HG03196 (cell line): ENCODE results near the gene DDOST.
"Not testable (repeated sequence)": the region's sequence is repeated elsewhere in the genome, so short reads cannot be mapped to it uniquely, and the experiment has no call there.

Experiments
- ATAC-seq: cut with Tn5 transposase; IDR thresholded peaks from one replicate; pipeline ENCODE4 v1.9.1; 2021; ENCODE audit not compliant: unreplicated experiment

Gene DDOST

DNA sequence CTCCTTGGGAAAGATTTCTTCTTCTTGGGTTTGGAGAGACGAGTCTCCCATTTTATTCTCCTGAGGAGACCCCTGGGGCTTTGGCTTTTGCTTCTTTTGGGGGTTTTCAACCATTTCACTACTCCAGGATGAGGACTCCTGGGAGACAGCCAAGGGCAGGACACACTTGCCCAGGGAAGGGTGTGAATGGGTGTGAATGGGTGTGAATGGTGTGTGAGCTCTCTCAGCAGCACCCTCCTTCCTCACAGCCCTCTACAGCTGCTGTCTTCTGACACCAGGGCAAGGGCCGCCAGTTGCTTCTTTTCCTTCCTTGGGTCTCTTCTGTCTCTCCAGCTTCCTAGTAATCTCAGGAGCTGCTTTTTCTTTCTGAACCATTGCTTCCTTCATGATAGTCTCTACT is 32.5 kb upstream of the DDOST start:
- no peak for ATAC-seq

DNA sequence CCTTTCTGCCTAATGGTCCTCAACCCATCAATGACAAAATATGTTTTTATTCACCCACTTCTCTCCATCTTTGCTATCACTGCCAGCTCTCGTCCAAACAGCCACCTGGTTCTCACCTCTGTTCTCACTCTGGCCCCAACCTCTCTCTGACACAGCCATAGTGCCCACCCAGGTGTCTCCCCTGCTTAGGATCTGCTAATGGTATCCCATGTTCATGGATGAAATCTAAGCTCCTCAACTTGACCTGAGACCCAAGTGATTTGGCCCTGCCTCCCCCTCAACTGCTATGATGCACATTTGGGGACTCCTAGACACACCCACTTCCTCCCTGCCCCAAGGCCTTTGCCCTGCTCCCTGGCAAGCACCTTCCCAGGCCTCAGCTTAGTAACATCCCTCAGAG is 30.7 kb upstream of the DDOST start:
- ATAC-seq: no peak

DNA sequence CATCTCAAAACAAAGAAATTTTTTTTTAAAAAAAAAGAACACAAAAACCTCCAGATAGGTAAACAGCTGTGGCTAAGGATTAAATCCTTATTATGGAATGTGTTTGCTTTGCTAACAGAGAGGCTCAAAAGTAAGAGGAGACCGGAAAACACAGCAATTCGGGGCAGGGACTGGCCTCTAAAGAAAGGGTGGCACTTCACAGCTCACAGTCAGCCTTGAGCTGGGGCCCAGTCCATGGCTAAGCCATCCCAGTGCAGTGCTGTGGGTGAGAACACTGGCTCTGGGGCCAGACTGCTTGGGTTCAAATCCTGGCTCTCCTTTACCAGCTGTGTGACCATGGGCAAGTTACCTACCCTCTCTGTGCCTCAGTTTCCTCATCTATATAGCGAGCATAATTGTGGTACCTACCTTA is 28.5 kb upstream of the DDOST start:
- ATAC-seq: no peak

DNA sequence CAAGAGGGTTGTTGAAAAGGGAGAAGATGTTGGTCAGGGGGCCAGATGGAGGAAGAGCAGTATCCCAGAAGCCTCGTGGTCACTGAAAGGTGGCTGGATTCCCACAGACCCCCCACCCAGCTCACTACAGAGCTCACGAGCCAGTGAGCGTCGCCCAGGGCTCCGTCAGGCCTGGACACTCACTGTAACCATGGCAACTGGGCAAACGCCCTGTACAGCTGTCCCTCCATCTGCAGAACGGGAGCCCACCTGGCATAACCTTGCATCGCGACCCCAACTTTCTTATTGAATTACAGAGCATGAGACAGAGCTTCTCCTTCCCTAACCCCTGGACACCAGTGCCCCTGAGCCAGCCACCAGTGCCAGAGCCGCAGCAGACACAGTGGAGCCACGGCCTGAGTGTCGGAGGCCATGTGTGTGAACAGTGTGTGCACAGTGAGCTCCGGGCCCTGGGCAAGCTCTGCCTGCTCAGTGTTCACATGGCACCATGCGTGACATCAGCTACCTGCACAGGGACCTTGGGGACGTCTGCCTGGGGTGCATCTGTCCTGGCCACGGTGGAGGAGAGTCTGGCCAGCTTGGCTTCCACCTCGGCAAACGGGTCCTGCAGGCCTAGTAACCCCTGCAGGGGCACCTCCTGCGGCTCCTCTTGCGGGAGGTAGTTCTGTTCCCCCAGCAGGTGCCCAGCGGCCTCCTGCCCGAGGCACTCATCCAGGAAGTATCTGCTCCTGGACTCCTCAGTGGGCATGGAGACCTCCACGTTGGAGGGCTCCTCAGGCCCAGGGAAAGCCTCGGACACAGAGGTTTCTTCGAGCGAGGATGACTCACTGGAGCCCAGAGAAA is 25.9 kb upstream of the DDOST start:
- ATAC-seq: no peak

DNA sequence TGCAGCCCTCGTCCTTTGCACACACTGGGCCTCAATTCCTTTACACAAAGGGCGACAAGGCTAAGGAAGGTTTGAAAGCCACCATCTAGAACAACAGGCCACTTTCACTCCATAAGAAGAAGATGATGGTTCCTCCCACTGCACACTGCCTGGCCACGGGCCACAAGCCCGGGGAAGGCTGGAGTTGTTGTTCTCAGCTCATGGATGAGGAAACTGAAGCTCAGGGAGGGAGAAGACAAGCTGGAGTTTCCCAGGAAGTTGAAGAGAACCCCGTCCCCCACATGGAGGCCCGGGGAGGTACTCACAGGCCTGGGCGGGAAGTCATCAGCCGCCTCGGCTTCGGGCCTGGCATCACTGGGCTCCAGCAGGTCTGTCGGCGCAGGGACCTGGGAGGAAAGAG is 24.6 kb upstream of the DDOST start:
- ATAC-seq: no peak

DNA sequence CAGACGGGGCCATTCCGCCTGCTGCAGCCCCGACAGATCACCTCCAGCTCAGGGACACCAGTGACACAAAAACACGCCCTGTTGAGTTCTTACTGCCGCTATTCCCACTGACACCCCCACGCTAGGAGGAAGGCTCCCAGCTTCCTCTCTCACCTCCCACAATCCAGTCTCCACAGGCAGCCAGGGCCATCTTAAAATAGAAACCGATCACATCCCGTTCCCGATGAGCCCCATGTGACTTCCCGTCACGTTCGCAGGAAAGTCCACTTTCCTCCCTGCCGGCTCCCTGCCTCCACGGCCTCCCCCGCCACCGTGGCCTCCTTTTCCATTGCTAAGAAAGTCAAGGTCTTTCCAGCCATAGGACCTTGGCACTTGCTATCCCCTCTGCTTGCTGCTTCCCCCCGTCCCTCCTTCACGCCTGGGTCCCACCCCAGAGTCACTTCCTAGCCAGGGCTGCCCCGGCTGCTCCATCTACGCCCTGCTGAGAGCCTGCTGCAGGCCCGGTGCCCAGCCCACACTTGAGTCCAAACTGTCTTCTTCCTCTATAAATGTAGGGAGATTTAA is 24.0 kb upstream of the DDOST start:
- no peak for ATAC-seq

DNA sequence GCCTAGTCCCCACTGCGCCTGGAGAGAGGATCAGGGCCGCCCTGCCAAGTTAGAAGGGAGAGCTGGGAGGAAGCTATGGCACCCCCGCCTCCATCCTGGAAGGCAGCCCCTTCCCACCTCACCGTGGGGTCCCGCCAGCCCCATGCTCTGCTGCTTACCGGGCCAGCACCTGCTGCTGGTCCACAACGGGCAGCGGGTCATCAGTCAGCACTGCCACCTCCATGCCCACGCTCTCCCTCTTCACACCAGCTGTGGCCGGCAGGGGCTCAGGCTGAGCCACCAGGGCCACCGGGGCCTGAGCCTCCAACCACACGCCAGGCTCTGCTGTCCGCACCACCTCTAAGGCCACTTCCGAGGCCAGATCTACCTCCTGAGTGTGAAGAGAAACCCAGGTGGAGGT is 23.5 kb upstream of the DDOST start:
- no peak for ATAC-seq

DNA sequence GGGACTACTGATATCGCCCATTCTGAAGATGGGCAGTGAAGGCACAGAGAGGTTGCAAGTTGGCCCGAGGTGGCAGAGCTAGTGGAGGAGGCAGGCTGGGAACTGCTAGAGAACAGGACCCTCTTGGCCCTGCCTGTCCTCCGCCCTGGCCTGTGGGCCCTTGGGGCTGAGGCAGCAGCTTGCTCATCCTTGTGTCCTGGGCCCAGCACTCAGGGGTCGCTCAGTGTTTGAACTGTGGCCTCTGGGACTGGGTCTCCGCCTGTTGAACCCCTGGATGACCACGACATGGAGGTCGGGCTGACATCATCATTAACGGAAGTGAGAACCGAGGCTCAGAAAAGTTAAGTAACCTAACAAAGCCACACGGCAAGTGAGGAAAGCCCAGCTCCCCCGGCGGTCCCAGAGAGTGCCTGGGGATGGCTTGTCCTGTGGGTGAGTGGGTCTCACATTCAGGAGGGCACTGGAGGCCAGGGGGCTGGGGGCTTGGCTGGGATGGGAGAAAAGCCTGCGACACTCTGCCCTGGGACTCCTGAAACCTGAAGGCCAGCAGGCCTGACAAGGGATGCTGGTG is 23.0 kb upstream of the DDOST start:
- no peak for ATAC-seq

DNA sequence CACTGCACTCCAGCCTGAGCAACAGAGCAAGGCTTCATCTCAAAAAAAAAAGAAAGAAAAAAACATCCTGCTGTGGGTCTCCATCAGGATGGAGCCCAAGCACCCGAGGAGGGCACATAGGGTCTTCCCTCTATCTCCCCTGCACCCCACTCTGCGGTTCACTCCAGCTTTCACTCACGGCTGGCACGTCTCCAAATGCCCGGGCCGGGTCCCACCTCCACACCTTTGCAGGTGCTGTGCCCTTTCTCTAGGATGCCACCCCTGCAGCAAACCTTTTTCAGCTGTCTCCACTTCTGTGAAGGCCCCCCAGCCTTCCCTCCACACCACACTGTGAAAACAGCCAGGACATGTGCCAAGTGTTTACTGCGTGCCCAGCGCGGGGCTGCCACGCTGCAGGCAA is 22.4 kb upstream of the DDOST start:
- ATAC-seq: no peak

DNA sequence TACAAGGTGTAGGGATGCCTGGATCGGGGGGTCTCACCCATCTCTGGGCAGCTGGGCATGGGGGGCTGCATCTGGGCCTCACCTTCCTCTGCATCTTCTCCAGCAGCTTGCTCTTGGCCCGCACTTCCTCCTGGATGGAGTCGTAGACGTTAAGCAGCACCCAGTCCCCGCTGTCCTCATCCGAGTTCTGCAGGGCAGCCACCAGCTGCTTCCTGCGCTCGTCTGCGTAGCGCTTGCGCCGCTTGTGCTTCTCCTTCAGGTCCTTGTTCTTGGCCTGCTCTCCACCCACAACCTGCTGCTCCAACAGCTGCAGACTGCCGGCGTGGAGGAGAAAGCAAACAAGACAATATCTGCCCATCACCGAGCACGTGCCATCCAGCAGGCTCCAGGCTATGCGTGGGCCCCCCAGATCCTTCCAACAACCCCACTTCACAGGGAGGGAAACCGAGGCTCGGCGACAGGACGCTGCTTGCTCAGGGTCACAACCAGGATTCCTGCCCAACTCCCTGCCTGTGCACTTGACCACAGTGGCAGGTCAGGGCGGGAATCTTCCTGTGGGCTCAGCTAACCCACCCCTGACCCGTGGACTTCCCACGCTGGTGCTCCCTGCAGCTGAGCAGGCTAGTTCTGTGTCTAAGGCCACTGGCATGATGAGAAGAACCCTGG is 21.5 kb upstream of the DDOST start:
- ATAC-seq: no peak

DNA sequence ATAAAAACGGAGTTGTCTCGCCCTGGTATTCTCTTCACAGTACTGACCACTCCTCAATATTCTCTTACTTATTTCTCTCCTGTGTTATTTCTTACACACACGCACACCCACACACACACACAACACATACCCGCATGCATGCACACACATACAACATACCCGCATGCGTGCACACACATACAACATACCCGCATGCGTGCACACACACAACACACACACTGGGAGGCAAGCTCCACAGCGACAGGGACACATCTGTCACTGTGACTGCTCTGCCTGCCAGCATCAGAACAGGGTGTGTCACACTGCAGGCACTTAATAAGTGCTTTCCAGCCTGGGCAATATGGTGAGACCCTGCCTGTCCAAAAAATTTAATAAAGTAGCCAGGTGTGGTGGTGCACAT is 20.8 kb upstream of the DDOST start:
- ATAC-seq: no peak

DNA sequence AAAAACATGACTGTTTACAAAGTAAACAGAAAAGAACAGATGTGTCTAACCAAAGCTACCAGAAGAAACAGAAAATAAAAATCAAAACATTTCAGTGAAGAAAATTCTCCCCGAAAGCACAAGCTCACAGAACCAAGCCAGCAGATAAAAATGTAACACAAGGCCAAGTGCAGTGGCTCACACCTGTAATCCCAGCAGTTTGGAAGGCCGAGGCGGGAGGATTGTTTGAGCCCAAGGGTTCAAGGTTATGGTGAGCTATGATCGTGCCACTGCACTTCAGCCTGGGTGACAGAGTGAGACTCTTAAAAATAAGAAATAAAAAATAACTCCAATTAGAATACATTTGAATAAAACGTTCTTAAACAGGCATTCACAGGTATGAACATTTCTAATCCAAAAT is 19.1 kb upstream of the DDOST start:
- no peak for ATAC-seq

DNA sequence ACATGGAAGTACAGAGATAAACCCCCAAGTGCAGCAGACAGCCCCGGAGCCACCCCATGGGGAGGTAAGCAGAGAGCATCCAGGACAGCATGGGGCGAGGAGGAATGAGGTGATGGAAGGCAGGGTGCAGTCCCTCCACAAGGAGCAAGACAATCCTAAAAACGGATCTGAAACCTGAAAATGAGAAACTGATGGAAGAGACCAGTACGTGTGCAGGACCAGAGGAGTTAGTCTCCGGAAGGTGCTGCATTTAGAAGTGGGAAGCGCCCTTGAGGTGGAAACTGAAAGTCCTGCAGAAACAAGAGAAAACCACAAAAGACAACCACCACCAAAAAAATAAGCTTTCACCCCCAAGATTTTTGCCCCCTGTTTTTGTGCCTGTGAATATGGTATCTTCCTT is 17.4 kb upstream of the DDOST start:
- ATAC-seq: no peak

DNA sequence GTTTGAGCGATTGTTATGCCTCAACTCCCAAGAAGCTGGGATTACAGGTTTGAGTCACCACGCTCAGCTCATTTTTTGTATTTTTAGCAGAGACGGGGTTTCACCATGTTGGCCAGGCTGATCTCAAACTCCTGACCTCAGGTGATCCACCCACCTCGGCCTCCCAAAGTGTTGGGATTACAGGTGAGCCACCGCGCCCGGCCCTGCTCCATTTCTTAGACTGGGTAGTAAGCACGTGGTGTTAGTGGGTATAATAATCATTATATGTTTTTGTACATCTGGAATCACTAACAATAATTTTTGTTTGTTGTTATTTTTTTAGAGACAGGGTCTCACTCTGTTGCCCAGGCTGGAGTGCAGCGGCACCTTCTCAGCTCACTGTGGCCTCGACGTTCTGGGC is 12.5 kb upstream of the DDOST start:
- not testable (repeated sequence) for ATAC-seq

DNA sequence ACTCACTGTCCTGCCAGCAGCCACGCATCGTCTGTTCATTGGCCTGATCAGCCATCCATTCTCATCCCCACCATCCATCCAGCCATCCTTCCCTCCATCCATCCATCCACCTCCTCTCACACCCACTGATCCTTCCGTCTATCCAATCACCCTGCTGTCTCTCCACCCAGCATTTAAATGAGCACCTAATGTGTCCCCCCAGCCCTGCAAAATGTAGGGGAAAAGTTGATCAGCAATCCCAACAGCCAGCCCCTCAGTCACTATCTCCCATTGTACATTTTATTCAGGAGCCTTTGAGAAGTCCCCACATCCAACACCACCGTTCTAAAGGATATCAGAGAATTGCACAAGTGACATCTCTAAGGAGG is 11.1 kb upstream of the DDOST start:
- no peak for ATAC-seq

DNA sequence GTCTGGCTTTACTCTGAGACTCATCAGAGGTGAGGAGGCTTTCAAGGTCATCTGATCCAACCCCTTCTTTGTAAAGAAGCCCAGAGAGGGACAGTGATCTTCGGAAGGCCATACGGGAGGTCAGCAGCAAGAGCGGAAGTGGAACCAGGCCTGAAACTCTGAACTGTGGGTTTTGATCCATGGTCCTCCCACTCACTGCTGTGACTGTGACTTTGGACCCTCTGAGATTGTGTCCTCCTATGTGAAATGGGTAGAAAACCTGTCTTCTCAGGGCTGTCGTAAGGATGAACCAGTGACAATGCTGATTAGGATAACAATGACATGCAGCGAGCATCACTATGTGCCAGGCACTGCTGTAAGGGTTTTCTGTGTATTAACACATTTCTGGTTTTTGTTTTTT is 9.8 kb upstream of the DDOST start:
- ATAC-seq: no peak

DNA sequence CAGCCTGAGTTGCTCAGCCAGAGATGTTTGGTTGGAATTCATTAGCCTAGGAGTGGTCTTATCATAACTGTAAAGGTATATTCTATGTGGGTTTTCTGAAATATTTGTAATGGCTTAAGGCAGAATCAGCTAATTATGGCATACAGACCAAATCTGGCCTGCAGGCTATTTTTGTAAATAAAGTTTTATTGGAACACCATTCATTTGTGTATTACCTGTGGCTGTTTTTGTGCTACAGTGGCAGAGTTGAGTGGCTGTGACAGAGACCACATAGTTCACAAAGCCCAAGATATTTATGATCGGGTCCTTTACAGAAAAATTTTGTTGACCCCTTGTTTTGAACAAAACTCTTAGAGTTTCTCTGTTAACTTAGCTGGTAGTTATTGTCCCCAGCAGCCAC is 7.4 kb upstream of the DDOST start:
- ATAC-seq: no peak

DNA sequence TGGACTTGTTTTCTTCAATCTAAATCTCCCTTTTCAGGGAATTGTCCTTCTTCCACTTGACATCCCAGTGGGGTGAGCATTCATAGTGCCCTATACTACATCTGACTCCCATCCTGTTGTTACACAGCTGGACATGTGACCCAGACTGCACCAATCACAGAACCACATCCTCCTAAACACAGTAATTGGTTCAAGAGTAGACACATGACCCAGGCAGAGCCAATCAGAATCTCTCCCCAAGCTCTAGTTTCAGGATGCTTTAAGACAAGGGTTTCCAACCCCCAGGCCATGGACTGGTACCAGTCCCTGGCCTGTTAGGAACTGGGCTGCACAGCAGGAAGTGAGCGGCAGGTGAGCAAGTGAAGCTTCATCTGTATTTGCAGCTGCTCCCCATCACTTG is 5.6 kb upstream of the DDOST start:
- no peak for ATAC-seq

DNA sequence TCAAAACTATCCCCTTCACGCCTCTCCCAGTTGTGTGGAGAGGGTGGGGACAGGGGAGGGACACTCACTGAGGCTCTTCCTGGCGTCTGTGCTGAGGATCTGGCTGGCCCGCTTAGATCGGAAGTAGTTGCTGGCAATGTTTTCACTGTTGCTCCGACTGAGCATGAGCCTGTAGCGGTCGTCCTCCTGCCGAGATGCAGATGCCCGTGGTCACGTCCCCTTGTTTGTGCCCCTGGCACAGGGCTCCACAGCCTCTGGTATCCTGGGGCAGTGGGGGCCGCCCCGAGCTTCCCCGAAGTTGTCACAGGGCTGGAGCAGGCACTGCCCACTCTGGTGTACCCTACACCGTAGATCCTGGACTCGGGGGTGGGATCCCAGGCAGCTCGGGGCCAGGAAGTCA is 5.0 kb upstream of the DDOST start:
- ATAC-seq: no peak

DNA sequence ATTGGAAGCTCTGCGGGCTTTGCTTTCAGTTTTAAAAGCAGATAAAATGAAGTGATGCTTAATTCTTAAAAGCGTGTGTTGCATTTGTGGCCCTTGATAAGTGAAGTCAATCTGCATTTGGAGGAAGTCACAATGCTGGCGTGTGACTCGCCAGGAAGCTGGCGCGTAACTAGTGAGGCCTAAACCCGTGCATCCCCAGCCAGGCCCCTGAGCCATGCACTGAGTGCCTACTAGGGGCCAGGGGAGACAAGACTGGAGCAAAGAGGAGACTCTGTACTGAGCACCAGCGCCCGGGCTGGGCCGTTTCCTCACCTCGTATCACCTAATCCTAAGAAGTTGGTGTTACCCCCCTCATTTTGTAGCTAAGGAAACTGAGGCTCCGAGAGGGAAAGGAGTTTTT is 4.6 kb upstream of the DDOST start:
- no peak for ATAC-seq

DNA sequence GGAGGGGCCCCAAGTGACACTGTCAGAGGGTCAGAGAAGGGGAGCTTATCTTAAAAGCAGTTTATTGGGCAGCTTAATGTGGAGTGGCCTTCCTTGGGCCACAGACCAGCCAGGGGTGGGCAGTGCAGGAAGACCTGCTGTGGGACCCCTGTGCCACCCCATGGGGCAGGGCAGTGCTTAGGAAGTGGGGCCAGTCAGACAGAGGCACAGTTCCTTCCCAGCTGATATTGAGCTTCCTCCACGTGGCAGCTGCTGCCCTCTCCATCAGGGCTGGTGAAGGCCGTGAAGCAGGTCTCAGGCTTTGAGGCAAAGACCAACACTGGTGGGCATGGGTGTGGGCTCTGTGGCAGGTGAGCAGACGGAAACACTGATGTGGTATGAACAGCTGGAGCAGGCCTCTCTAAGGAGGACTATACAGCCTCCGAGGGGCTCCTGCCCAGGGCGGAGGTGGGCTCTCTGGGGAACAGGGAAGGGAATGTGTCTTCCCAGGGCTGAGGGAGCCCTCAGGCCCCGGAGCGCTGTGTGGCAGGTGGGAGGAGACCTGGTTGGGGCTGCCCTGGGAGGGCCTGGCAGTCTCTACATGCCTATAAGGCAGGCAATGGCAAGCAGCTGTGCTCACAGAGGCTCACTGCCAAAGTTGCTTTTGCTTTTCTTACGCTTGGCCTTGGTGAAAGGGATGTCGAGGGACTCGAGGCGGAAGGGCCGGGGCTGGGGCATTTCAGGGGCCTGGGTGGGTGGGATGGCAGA is 3.0 kb upstream of the DDOST start:
- no peak for ATAC-seq
